Peyer's patch (tissue), 4 donors: ENCODE data around the gene TUBG2. TPM values are rescaled to one million over a fixed set of nuclear protein-coding genes. Genes with fewer than 3 reads are reported as not detected.

Experiments used
- DNase-seq, 3 donors: peaks; one replicate each; pipeline ENCODE4 v3.0.0-alpha.2; 2017 to 2019
- H3K27ac ChIP-seq, 4 donors: fragments of 200-600 bp; sonication (generic); one replicate each; pipeline ENCODE4 v1.5.1; 2016 to 2019
- H3K27me3 ChIP-seq, 2 donors: fragments of 200-600 bp; sonication (generic); one replicate each; pipeline ENCODE4 v1.5.1; 2019
- H3K36me3 ChIP-seq, 3 donors: fragments of 200-600 bp; sonication (generic); one replicate each; pipeline ENCODE4 v1.5.1; 2016 to 2019
- H3K4me1 ChIP-seq, 4 donors: fragments of 200-600 bp; sonication (generic); one replicate each; pipeline ENCODE4 v1.5.1; 2016 to 2019
- H3K4me3 ChIP-seq, 4 donors: fragments of 200-600 bp; sonication (generic); 1 replicate in 3 of 4; 2 replicates in 1 of 4; pipeline ENCODE4 v1.5.1; 2016 to 2019; ENCODE audit warnings: mild to moderate bottlenecking in 1 of 4
- H3K9me3 ChIP-seq, 4 donors: fragments of 200-600 bp; sonication (generic); one replicate each; pipeline ENCODE4 v1.5.1; 2016 to 2019; ENCODE audit warnings: mild to moderate bottlenecking in 1 of 4
- CTCF ChIP-seq, 6 experiments: fragments of 450-650 bp in 4 of 6; fragments of 200-600 bp in 2 of 6; sonication (generic) in 1 of 6; IDR thresholded peaks; one replicate each; pipeline ENCODE4 v1.5.1; 2017 to 2019; ENCODE audit warnings: antibody characterized with exemption in 6 of 6, mild to moderate bottlenecking in 3 of 6, moderate library complexity in 1 of 6
- POLR2A ChIP-seq, 2 donors: fragments of 450-650 bp; IDR thresholded peaks; one replicate each; pipeline ENCODE4 v1.5.1; 2017; ENCODE audit warnings: antibody characterized with exemption in 2 of 2, mild to moderate bottlenecking in 2 of 2, moderate library complexity in 2 of 2
- total RNA-seq, 4 donors: library from RNA; depleted of rRNA; stranded (reverse); fragments of >200 nt; gene quantifications; one replicate each; pipeline ENCODE4 v1.1.0, GENCODE V29; 2016

Gene TUBG2
- total RNA-seq, 4 donors from 2014 or later, result 5.6 to 79.2 (median 16.6) TPM

DNA sequence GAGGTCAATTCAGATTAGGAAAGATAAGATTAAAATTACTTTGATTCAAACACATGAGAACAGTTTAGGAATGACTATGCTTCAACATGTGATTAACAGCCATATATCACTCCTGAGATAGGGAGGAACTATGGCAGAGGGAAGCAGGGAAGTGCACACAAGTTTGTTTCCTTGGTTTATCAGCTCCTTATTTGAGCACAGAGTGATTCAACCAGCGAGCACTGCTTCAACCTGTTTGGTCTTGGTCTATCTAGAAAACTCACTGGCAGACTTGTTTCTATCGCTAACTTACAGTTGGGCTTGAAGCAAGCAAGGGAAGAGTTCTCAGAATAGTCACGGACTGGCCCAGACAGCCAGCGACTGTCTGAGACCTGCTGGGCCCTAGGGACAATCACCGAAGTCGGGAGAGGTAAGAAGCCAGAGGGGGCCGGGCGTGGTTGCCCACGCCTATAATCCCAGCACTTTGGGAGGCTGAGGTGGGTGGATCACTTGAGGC is 26.1 kb upstream of the TUBG2 start:
- Histone ChIP-seq H3K27ac (no peak overlapping the region), H3K9me3 (no peaks in the 10 kb centered on the region), H3K4me1 (no peaks in the 10 kb centered on the region), H3K27me3 (no peaks in the 10 kb centered on the region), H3K36me3 (no peaks in the 10 kb centered on the region), H3K4me3 (no peak overlapping the region)
- TF ChIP-seq POLR2A (IDR thresholded peaks at IDR 0.05) (no peak), CTCF (IDR thresholded peaks at IDR 0.05) (no peak)
- DNase-seq, result no peak

GRCh38 chr17:42639525-42640113 is 19.5 kb upstream of the TUBG2 start:
- TF ChIP-seq POLR2A (IDR thresholded peaks at IDR 0.05) (no peak), CTCF (IDR thresholded peaks at IDR 0.05) (no peak)
- Histone ChIP-seq H3K9me3 (no peaks in the 10 kb centered on the region), H3K36me3 (no peaks in the 10 kb centered on the region), H3K27me3 (no peaks in the 10 kb centered on the region), H3K27ac (no peak overlapping the region), H3K4me1 (no peaks in the 10 kb centered on the region), H3K4me3 (no peak overlapping the region)
- DNase-seq, result no peak

GRCh38 chr17:42640121-42640520 is 19.0 kb upstream of the TUBG2 start:
- H3K36me3 ChIP-seq, result no peaks in the 10 kb centered on the region
- H3K4me3 ChIP-seq, result no peak overlapping the region
- TF ChIP-seq CTCF (IDR thresholded peaks at IDR 0.05), result no peak
- TF ChIP-seq POLR2A (IDR thresholded peaks at IDR 0.05), result no peak
- DNase-seq, result no peak
- H3K9me3 ChIP-seq, result no peaks in the 10 kb centered on the region
- no peaks in the 10 kb centered on the region for H3K4me1 ChIP-seq
- H3K27ac ChIP-seq, result no peak overlapping the region
- H3K27me3 ChIP-seq, result no peaks in the 10 kb centered on the region

DNA sequence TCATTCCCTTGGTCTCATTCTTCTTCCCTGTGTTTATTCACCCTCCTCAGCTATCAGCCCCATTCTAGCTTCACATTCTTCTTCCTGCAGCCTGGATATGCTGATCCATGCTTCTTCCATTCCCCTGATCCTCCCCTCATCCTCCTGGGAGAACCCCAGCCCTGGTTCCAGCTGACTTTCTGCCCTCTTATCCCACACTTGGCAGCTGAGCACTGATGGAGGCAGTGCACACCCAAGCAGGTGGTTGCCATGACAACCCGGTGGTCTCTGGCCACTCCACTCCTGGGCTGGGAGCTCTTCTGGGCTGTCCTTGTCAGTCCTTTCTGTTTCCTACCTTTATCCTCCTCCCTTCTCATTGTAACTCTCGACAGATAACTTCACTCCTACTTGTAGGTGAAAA is 16.7 kb upstream of the TUBG2 start:
- TF ChIP-seq CTCF (IDR thresholded peaks at IDR 0.05) (no peak), POLR2A (IDR thresholded peaks at IDR 0.05) (no peak)
- Histone ChIP-seq H3K27ac (no peak overlapping the region), H3K4me1 (no peaks in the 10 kb centered on the region), H3K9me3 (no peaks in the 10 kb centered on the region), H3K27me3 (no peaks in the 10 kb centered on the region), H3K36me3 (no peaks in the 10 kb centered on the region), H3K4me3 (no peak overlapping the region)
- DNase-seq, result no peak

GRCh38 chr17:42647778-42648177 is 11.3 kb upstream of the TUBG2 start:
- H3K9me3 ChIP-seq, result no peaks in the 10 kb centered on the region
- H3K27ac ChIP-seq, result no peak overlapping the region
- TF ChIP-seq CTCF (IDR thresholded peaks at IDR 0.05) (no peak), POLR2A (IDR thresholded peaks at IDR 0.05) (no peak)
- no peaks in the 10 kb centered on the region for H3K27me3 ChIP-seq
- H3K36me3 ChIP-seq, result no peaks in the 10 kb centered on the region
- no peak overlapping the region for H3K4me3 ChIP-seq
- no peaks in the 10 kb centered on the region for H3K4me1 ChIP-seq
- DNase-seq, result no peak

DNA sequence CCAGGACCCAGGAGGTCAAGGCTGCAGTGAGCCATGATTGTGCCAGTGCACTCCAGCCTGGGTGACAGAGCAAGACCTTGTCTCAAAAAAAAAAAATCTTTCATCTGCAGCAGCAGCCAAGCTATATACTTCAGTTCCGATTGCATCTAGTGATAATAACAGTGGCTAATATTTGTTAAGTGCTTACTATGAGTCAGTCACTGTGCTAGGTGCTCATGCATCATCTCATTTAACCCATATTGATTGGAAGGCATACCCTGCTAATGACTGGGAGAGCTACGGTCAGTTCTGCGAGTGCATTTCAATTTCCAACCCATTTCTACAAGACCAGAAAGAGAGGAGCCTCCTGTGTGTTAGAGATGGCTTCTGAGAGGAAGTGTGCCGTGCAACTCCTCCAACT is 7.7 kb upstream of the TUBG2 start:
- no peaks in the 10 kb centered on the region for H3K27me3 ChIP-seq
- no peaks in the 10 kb centered on the region for H3K36me3 ChIP-seq
- TF ChIP-seq POLR2A (IDR thresholded peaks at IDR 0.05) (no peak), CTCF (IDR thresholded peaks at IDR 0.05) (no peak)
- peaks cover 0 to 4% (median 0%) of the 10 kb centered on the region in 4 donors for H3K4me1 ChIP-seq
- DNase-seq, result no peak
- no peak overlapping the region for H3K4me3 ChIP-seq
- H3K27ac ChIP-seq, result no peak overlapping the region
- no peaks in the 10 kb centered on the region for H3K9me3 ChIP-seq
